ENCODE data around the gene EWSR1. TPM values are rescaled to one million over a fixed set of nuclear protein-coding genes. Genes with fewer than 3 reads are reported as not detected.

Gene EWSR1
- total RNA-seq, 2 donors from 2014 or later = 257 to 320 TPM

- no peaks in the 10 kb centered on the region for H3K36me3 Mint-ChIP-seq
- H3K9me3 Mint-ChIP-seq = no peaks in the 10 kb centered on the region
- DNase-seq (ENCODE audit: low spot score in 2 of 2) (peak in 1 of 2 donors; percentile 57), ATAC-seq (peak; percentile 31 to 38)
- peak overlapping the region in 1 of 2 donors; percentile 36 for H3K27ac Mint-ChIP-seq
Measured at GRCh38 chr22:29306835-29307595, 38.9 kb downstream of the EWSR1 start.

- peak overlapping the region in 1 of 2 donors; percentile 36 for H3K27ac Mint-ChIP-seq
- no peak for ATAC-seq
Measured at GRCh38 chr22:29307596-29308147, 39.6 kb downstream of the EWSR1 start.

GRCh38 chr22:29308148-29308790, 40.2 kb downstream of the EWSR1 start:
- ATAC-seq (no peak), DNase-seq (ENCODE audit: low spot score in 2 of 2) (no peak)
- Mint-ChIP-seq H3K36me3 (no peaks in the 10 kb centered on the region), H3K9me3 (no peaks in the 10 kb centered on the region), H3K27ac (no peak overlapping the region)

More at GRCh38 chr22:29307596-29308147, 39.6 kb downstream of the EWSR1 start:
- Mint-ChIP-seq H3K36me3 (no peaks in the 10 kb centered on the region), H3K9me3 (no peaks in the 10 kb centered on the region)
- DNase-seq (ENCODE audit: low spot score in 2 of 2) = no peak

GRCh38 chr22:29308791-29309262, 40.8 kb downstream of the EWSR1 start:
- DNase-seq (ENCODE audit: low spot score in 2 of 2) = no peak
- Mint-ChIP-seq H3K36me3 (peaks cover 2% of the 10 kb centered on the region in 2 donors), H3K27ac (no peak overlapping the region), H3K9me3 (no peaks in the 10 kb centered on the region)
- ATAC-seq = peak in 1 of 2 donors; percentile 19

GRCh38 chr22:29309332-29310064, 41.4 kb downstream of the EWSR1 start:
- peak overlapping the region in 1 of 2 donors; percentile 37 for H3K27ac Mint-ChIP-seq
- H3K9me3 Mint-ChIP-seq = no peaks in the 10 kb centered on the region
- ATAC-seq (no peak), DNase-seq (ENCODE audit: low spot score in 2 of 2) (no peak)
- peaks cover 7 to 8% of the 10 kb centered on the region in 2 donors for H3K36me3 Mint-ChIP-seq

GRCh38 chr22:29310065-29310862, 42.2 kb downstream of the EWSR1 start:
- ATAC-seq (no peak), DNase-seq (ENCODE audit: low spot score in 2 of 2) (no peak)
- H3K27ac Mint-ChIP-seq = no peak overlapping the region
- no peaks in the 10 kb centered on the region for H3K9me3 Mint-ChIP-seq
- H3K36me3 Mint-ChIP-seq = peaks cover 7 to 11% of the 10 kb centered on the region in 2 donors

- DNase-seq (ENCODE audit: low spot score in 2 of 2) (peak in 1 of 2 donors; percentile 79), ATAC-seq (peak; percentile 42 to 80)
- H3K9me3 Mint-ChIP-seq = no peaks in the 10 kb centered on the region
- H3K27ac Mint-ChIP-seq = no peak overlapping the region
- H3K36me3 Mint-ChIP-seq = peaks cover 7 to 11% of the 10 kb centered on the region in 2 donors
Measured at GRCh38 chr22:29310863-29311339, 42.8 kb downstream of the EWSR1 start.

- Mint-ChIP-seq H3K27ac (no peak overlapping the region), H3K36me3 (peaks cover 7 to 11% of the 10 kb centered on the region in 2 donors), H3K9me3 (no peaks in the 10 kb centered on the region)
- ATAC-seq = no peak
- DNase-seq (ENCODE audit: low spot score in 2 of 2) = no peak
Measured at GRCh38 chr22:29311464-29312217, 43.6 kb downstream of the EWSR1 start.

- DNase-seq (ENCODE audit: low spot score in 2 of 2) (no peak), ATAC-seq (no peak)
- Mint-ChIP-seq H3K9me3 (no peaks in the 10 kb centered on the region), H3K36me3 (peaks cover 7 to 11% of the 10 kb centered on the region in 2 donors), H3K27ac (no peak overlapping the region)
Measured at GRCh38 chr22:29312218-29313125, 44.4 kb downstream of the EWSR1 start.

GRCh38 chr22:29313126-29313575, 45.1 kb downstream of the EWSR1 start:
- DNase-seq (ENCODE audit: low spot score in 2 of 2) (peak in 1 of 2 donors; percentile 68), ATAC-seq (peak; percentile 11 to 52)
- Mint-ChIP-seq H3K36me3 (peaks cover 7 to 11% of the 10 kb centered on the region in 2 donors), H3K9me3 (no peaks in the 10 kb centered on the region), H3K27ac (no peak overlapping the region)

GRCh38 chr22:29313576-29314466, 45.8 kb downstream of the EWSR1 start:
- no peaks in the 10 kb centered on the region for H3K9me3 Mint-ChIP-seq
- DNase-seq (ENCODE audit: low spot score in 2 of 2) (no peak), ATAC-seq (no peak)
- no peak overlapping the region for H3K27ac Mint-ChIP-seq
- peaks cover 7 to 11% of the 10 kb centered on the region in 2 donors for H3K36me3 Mint-ChIP-seq

GRCh38 chr22:29314537-29315285, 46.6 kb downstream of the EWSR1 start:
- ATAC-seq (no peak), DNase-seq (ENCODE audit: low spot score in 2 of 2) (no peak)
- Mint-ChIP-seq H3K36me3 (peaks cover 7 to 11% of the 10 kb centered on the region in 2 donors), H3K9me3 (no peaks in the 10 kb centered on the region), H3K27ac (no peak overlapping the region)

Measured in activated naive CD4-positive, alpha-beta T cell treated with anti-CD3 and anti-CD28 coated beads, Interleukin-2, amount 50 U/mL, for 72 hours (primary cell).